SK-N-SH treated with all-trans-retinoic acid at 6 μM for 48 hours (cell line): ENCODE data around the gene RAPGEF4.
A peak's percentile ranks its signal among the peaks of the same experiment; 100 is the strongest.

Source experiments
- ATAC-seq: fragments of 200-7000 bp; cut with Tn5 transposase; 3 replicates; pipeline ENCODE4 v1.9.1; 2020; ENCODE audit warnings: mild to moderate bottlenecking, moderate library complexity
- ARNTL ChIP-seq: fragments of 450-650 bp; formaldehyde crosslinking; IDR thresholded peaks from 2 replicates; pipeline ENCODE4 v1.5.0; 2020; ENCODE audit warnings: low read depth, mild to moderate bottlenecking, moderate library complexity, borderline replicate concordance
- BACH2 ChIP-seq: fragments of 250-450 bp; sonication (Bioruptor Pico); IDR thresholded peaks from 2 replicates; pipeline ENCODE4 v1.9.0; 2021; ENCODE audit warnings: mild to moderate bottlenecking, borderline replicate concordance
- CREB5 ChIP-seq: fragments of 250-450 bp; sonication (Bioruptor Pico); IDR thresholded peaks from 2 replicates; pipeline ENCODE4 v1.5.1; 2020; ENCODE audit warnings: low read depth, mild to moderate bottlenecking, moderate library complexity
- CSDC2 ChIP-seq: fragments of 250-450 bp; sonication (Bioruptor Pico); IDR thresholded peaks from 2 replicates; pipeline ENCODE4 v1.5.0; 2020; ENCODE audit warnings: mild to moderate bottlenecking, moderate library complexity
- CSRNP3 ChIP-seq: fragments of 250-450 bp; sonication (Bioruptor Pico); IDR thresholded peaks from 2 replicates; pipeline ENCODE4 v1.5.1; 2021; ENCODE audit warnings: mild to moderate bottlenecking, moderate library complexity
- ESRRG ChIP-seq: fragments of 250-450 bp; sonication (Bioruptor Pico); IDR thresholded peaks from 2 replicates; pipeline ENCODE4 v1.6.1; 2021; ENCODE audit warnings: mild to moderate bottlenecking
- GLIS3 ChIP-seq: fragments of 250-450 bp; sonication (Bioruptor Pico); IDR thresholded peaks from 2 replicates; pipeline ENCODE4 v1.5.0; 2020; ENCODE audit warnings: mild to moderate bottlenecking, moderate library complexity
- ISL1 ChIP-seq: fragments of 250-450 bp; sonication (Bioruptor Pico); IDR thresholded peaks from 2 replicates; pipeline ENCODE4 v2.1.2; 2022; ENCODE audit warnings: mild to moderate bottlenecking, moderate library complexity
- OSR1 ChIP-seq: fragments of 250-450 bp; sonication (Bioruptor Pico); IDR thresholded peaks from 2 replicates; pipeline ENCODE4 v1.8.0; 2022; ENCODE audit warnings: moderate library complexity, mild to moderate bottlenecking, inconsistent platforms
- PATZ1 ChIP-seq: fragments of 250-450 bp; sonication (Bioruptor Pico); IDR thresholded peaks from 2 replicates; pipeline ENCODE4 v1.8.0; 2020; ENCODE audit warnings: mild to moderate bottlenecking, moderate library complexity, borderline replicate concordance
- POU6F1 ChIP-seq: fragments of 250-450 bp; sonication (Bioruptor Pico); IDR thresholded peaks from 2 replicates; pipeline ENCODE4 v1.8.0; 2021; ENCODE audit warnings: low read depth, mild to moderate bottlenecking, moderate library complexity, borderline replicate concordance
- PPARA ChIP-seq: fragments of 250-450 bp; sonication (Bioruptor Pico); IDR thresholded peaks from 2 replicates; pipeline ENCODE4 v1.5.0; 2020; ENCODE audit warnings: mild to moderate bottlenecking, borderline replicate concordance
- RARB ChIP-seq: fragments of 250-450 bp; sonication (Bioruptor Pico); IDR thresholded peaks from 2 replicates; pipeline ENCODE4 v1.8.0; 2021; ENCODE audit warnings: mild to moderate bottlenecking, moderate library complexity
- SNAI2 ChIP-seq: fragments of 250-450 bp; sonication (Bioruptor Pico); IDR thresholded peaks from 2 replicates; pipeline ENCODE4 v1.5.0; 2020; ENCODE audit warnings: mild to moderate bottlenecking, moderate library complexity
- TCF4 ChIP-seq: fragments of 250-450 bp; sonication (Bioruptor Pico); IDR thresholded peaks from 2 replicates; pipeline ENCODE4 v1.8.0; 2021; ENCODE audit warnings: mild to moderate bottlenecking, moderate library complexity, borderline replicate concordance
- TOX ChIP-seq: fragments of 250-450 bp; sonication (Bioruptor Pico); IDR thresholded peaks from 2 replicates; pipeline ENCODE4 v1.8.0; 2021; ENCODE audit warnings: mild to moderate bottlenecking, moderate library complexity, borderline replicate concordance
- TSHZ2 ChIP-seq: fragments of 250-450 bp; sonication (Bioruptor Pico); IDR thresholded peaks from 2 replicates; pipeline ENCODE4 v1.5.0; 2020; ENCODE audit warnings: mild to moderate bottlenecking, moderate library complexity
- ZC3H10 ChIP-seq: fragments of 250-450 bp; sonication (Bioruptor Pico); IDR thresholded peaks from 2 replicates; pipeline ENCODE4 v1.5.1; 2021; ENCODE audit warnings: mild to moderate bottlenecking, moderate library complexity
- ZFP3 ChIP-seq: fragments of 250-450 bp; sonication (Bioruptor Pico); IDR thresholded peaks from 2 replicates; pipeline ENCODE4 v1.5.0; 2020; ENCODE audit warnings: mild to moderate bottlenecking, moderate library complexity
- ZFP30 ChIP-seq: fragments of 450-650 bp; formaldehyde crosslinking; IDR thresholded peaks from 2 replicates; pipeline ENCODE4 v1.5.0; 2022; ENCODE audit warnings: mild to moderate bottlenecking, moderate library complexity
- ZNF565 ChIP-seq: fragments of 450-650 bp; formaldehyde crosslinking; conservative IDR thresholded peaks from 2 replicates; pipeline ENCODE4 v1.5.0; 2020; ENCODE audit warnings: low read depth, mild to moderate bottlenecking, moderate library complexity
- ZNF70 ChIP-seq: fragments of 450-650 bp; formaldehyde crosslinking; IDR thresholded peaks from 2 replicates; pipeline ENCODE4 v1.5.0; 2020; ENCODE audit warnings: mild to moderate bottlenecking, moderate library complexity
- ZNF8 ChIP-seq: fragments of 450-650 bp; formaldehyde crosslinking; IDR thresholded peaks from 2 replicates; pipeline ENCODE4 v1.5.0; 2020; ENCODE audit warnings: mild to moderate bottlenecking, moderate library complexity

Gene RAPGEF4

GRCh38 chr2:172704072-172704936 lies 31.3 kb upstream of the RAPGEF4 start:
- no peak for TF ChIP-seq BACH2 (CRISPR knock-in tag)
- TF ChIP-seq SNAI2 (CRISPR knock-in tag), result no peak
- no peak for TF ChIP-seq ZC3H10
- TF ChIP-seq ESRRG (CRISPR knock-in tag), result no peak
- TF ChIP-seq ISL1, result no peak
- no peak for TF ChIP-seq GLIS3 (CRISPR knock-in tag)
- no peak for TF ChIP-seq ZNF8 (CRISPR knock-in tag)
- TF ChIP-seq PATZ1 (CRISPR knock-in tag), result no peak
- TF ChIP-seq ZFP30 (CRISPR knock-in tag), result no peak
- TF ChIP-seq CSDC2 (CRISPR knock-in tag), result no peak
- no peak for TF ChIP-seq CSRNP3 (CRISPR knock-in tag)
- TF ChIP-seq TOX (CRISPR knock-in tag), result no peak
- no peak for TF ChIP-seq PPARA (CRISPR knock-in tag)
- TF ChIP-seq ARNTL (CRISPR knock-in tag), result no peak
- no peak for TF ChIP-seq OSR1 (CRISPR knock-in tag)
- no peak for TF ChIP-seq POU6F1 (CRISPR knock-in tag)
- TF ChIP-seq RARB, result no peak
- no peak for TF ChIP-seq TSHZ2 (CRISPR knock-in tag)
- TF ChIP-seq ZNF565 (CRISPR knock-in tag), result no peak
- no peak for TF ChIP-seq ZNF70 (CRISPR knock-in tag)
- ATAC-seq, result peak; percentile 90

GRCh38 chr2:172705352-172705751 lies 30.3 kb upstream of the RAPGEF4 start:
- ATAC-seq, result no peak
- TF ChIP-seq BACH2 (CRISPR knock-in tag), result no peak
- no peak for TF ChIP-seq ZC3H10
- no peak for TF ChIP-seq ZNF8 (CRISPR knock-in tag)
- TF ChIP-seq ZNF565 (CRISPR knock-in tag), result no peak
- TF ChIP-seq ARNTL (CRISPR knock-in tag), result no peak
- no peak for TF ChIP-seq ZFP3
- no peak for TF ChIP-seq ZNF70 (CRISPR knock-in tag)
- no peak for TF ChIP-seq ESRRG (CRISPR knock-in tag)
- no peak for TF ChIP-seq GLIS3 (CRISPR knock-in tag)
- no peak for TF ChIP-seq CREB5
- TF ChIP-seq ISL1, result no peak
- no peak for TF ChIP-seq CSRNP3 (CRISPR knock-in tag)
- no peak for TF ChIP-seq CSDC2 (CRISPR knock-in tag)
- TF ChIP-seq POU6F1 (CRISPR knock-in tag), result no peak
- no peak for TF ChIP-seq RARB
- TF ChIP-seq TCF4 (CRISPR knock-in tag), result no peak
- TF ChIP-seq SNAI2 (CRISPR knock-in tag), result no peak
- TF ChIP-seq PPARA (CRISPR knock-in tag), result no peak
- TF ChIP-seq, all 23 proteins: peak for 0
